Keratinocyte (primary cell): ENCODE data around the gene SMTNL2. TPM values are rescaled to one million over a fixed set of nuclear protein-coding genes. Genes with fewer than 3 reads are reported as not detected.
A peak's percentile ranks its signal among the peaks of the same experiment; 100 is the strongest.

ENCODE experiments used
- DNase-seq: peaks from one replicate; pipeline ENCODE4 v3.0.0-alpha.2; 2011; ENCODE audit warnings: low read depth, missing footprints, low spot score
- FAIRE-seq: peaks from 2 replicates; lab custom pipeline; 2011; peaks lifted over from hg19 to GRCh38; lab: Jason Lieb, UNC
- H2AFZ ChIP-seq: 2 replicates; pipeline ENCODE4 v1.6.0; 2012; ENCODE audit warnings: low read length, control low read depth, inconsistent platforms; ENCODE audit not compliant: control insufficient read depth
- H3K27ac ChIP-seq: 2 replicates; pipeline ENCODE4 v1.5.1; 2011; ENCODE audit warnings: low read length; ENCODE audit not compliant: control insufficient read depth, insufficient read depth
- H3K27me3 ChIP-seq: 3 replicates; pipeline ENCODE4 v1.6.0; 2011; ENCODE audit warnings: low read length; ENCODE audit not compliant: control insufficient read depth, insufficient read depth; ENCODE audit errors: extremely low read depth
- H3K36me3 ChIP-seq, 2 experiments: 2 replicates in 1 of 2; 3 replicates in 1 of 2; pipeline ENCODE4 v1.5.1; 2011; ENCODE audit warnings: low read length in 2 of 2, mild to moderate bottlenecking in 1 of 2; ENCODE audit not compliant: control insufficient read depth in 2 of 2, insufficient read depth in 2 of 2; ENCODE audit errors: extremely low read depth in 1 of 2
- H3K4me1 ChIP-seq: 3 replicates; pipeline ENCODE4 v1.5.1; 2011; ENCODE audit warnings: low read length; ENCODE audit not compliant: control insufficient read depth, insufficient read depth; ENCODE audit errors: extremely low read depth
- H3K4me2 ChIP-seq: 3 replicates; pipeline ENCODE4 v1.6.0; 2011; ENCODE audit warnings: low read depth, low read length; ENCODE audit not compliant: control insufficient read depth, insufficient read depth; ENCODE audit errors: extremely low read depth
- H3K4me3 ChIP-seq, 3 experiments: fragments of 200-600 bp in 1 of 3; sonication (generic) in 1 of 3; 2 replicates in 2 of 3; 3 replicates in 1 of 3; pipeline ENCODE4 v1.5.1; 2011 to 2016; ENCODE audit warnings: low read length in 3 of 3, mild to moderate bottlenecking in 3 of 3, control low read depth in 2 of 3, inconsistent platforms in 1 of 3, low read depth in 1 of 3, mixed read lengths in 1 of 3, mixed run types in 1 of 3, moderate library complexity in 1 of 3; ENCODE audit not compliant: control insufficient read depth in 2 of 3, insufficient read depth in 2 of 3; ENCODE audit errors: extremely low read depth in 1 of 3
- H3K79me2 ChIP-seq: 2 replicates; pipeline ENCODE4 v1.6.0; 2012; ENCODE audit warnings: low read length; ENCODE audit not compliant: control insufficient read depth, insufficient read depth
- H3K9ac ChIP-seq: 3 replicates; pipeline ENCODE4 v1.6.0; 2011; ENCODE audit warnings: low read length; ENCODE audit not compliant: control insufficient read depth, insufficient read depth; ENCODE audit errors: extremely low read depth
- H3K9me1 ChIP-seq: 3 replicates; pipeline ENCODE4 v1.6.0; 2011; ENCODE audit warnings: low read length; ENCODE audit not compliant: control insufficient read depth, insufficient read depth; ENCODE audit errors: extremely low read depth
- H3K9me3 ChIP-seq: 2 replicates; pipeline ENCODE4 v1.5.1; 2012; ENCODE audit warnings: low read depth, low read length; ENCODE audit not compliant: control insufficient read depth
- H4K20me1 ChIP-seq: 3 replicates; pipeline ENCODE4 v1.6.0; 2011; ENCODE audit warnings: low read length; ENCODE audit not compliant: control insufficient read depth, insufficient read depth; ENCODE audit errors: extremely low read depth
- EZH2 ChIP-seq: IDR thresholded peaks from one replicate; pipeline ENCODE4 v1.6.1; 2012; ENCODE audit warnings: inconsistent platforms, mild to moderate bottlenecking, low read length, moderate library complexity
- dilution Hi-C: fragments of 300-500 bp; cut with MboI; formaldehyde crosslinking; loops from one replicate; pipeline ENCODE4 v1.7.0; 2020; ENCODE audit warnings: low sequenced_read_pairs; ENCODE audit not compliant: extremely low pct_ligation_motif_present
- polyA plus RNA-seq, 5 experiments: library from polyadenylated mRNA; depleted of rRNA in 3 of 5; stranded (reverse) in 3 of 5; stranded (forward) in 1 of 5; unstranded in 1 of 5; fragments of >200 nt; gene quantifications; 1 replicate in 1 of 5; 2 replicates in 3 of 5; 3 replicates in 1 of 5; pipeline versions ENCODE4 v1.2.1 to v1.2.3, GENCODE V29; 2011 to 2012; ENCODE audit warnings: missing spikeins in 2 of 5, low read depth in 1 of 5, low replicate concordance in 1 of 5
- TF ChIP-seq, protein P1 (sequence below), 3 experiments: IDR thresholded peaks in 1 of 3; conservative IDR thresholded peaks in 1 of 3; optimal IDR thresholded peaks in 1 of 3; 2 replicates in 2 of 3; 3 replicates in 1 of 3; pipeline versions ENCODE3 to v1.5.1; 2011; ENCODE audit warnings: low read length in 3 of 3, mild to moderate bottlenecking in 3 of 3, moderate library complexity in 2 of 3, control low read depth in 1 of 3, inconsistent platforms in 1 of 3; ENCODE audit not compliant: insufficient read depth in 2 of 3; ENCODE audit errors: extremely low read depth in 1 of 3

Gene SMTNL2
- polyA plus RNA-seq, 1 donor (not counting 4 experiments of a cell fraction or from before 2014, with no cell fraction given): not detected

- FAIRE-seq: peak; percentile 67
Measured at GRCh38 chr17:4566785-4567184, 17.5 kb upstream of the SMTNL2 start.

DNA sequence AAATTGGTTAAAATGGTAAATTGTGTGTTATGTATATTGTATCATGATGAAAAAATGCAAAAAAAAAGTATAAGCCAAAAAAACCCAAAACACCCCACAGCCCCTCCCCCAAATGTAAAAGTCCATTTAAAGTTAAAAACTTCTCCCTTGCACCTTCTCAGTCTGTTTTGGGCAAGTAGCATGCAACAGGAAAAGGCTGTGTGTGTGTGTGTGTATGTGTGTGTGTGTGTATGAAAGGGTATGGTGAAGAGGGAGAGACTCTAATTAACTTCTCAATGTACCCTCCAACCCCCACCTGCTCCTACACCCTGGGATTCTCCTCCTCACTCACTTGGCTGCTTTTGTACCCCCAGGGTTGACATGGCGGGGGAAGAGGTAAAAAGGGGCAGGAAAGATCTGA is 14.7 kb upstream of the SMTNL2 start:
- DNase-seq: no peak
- dilution Hi-C loops: no loop called here
- Histone ChIP-seq H3K79me2 (no peaks in the 10 kb centered on the region), H4K20me1 (no peaks in the 10 kb centered on the region), H3K9me1 (no peaks in the 10 kb centered on the region), H3K9me3 (no peaks in the 10 kb centered on the region), H3K4me3 (no peak overlapping the region), H3K27me3 (no peaks in the 10 kb centered on the region), H3K4me2 (no peak overlapping the region), H3K9ac (no peak overlapping the region), H3K36me3 (no peaks in the 10 kb centered on the region), H3K27ac (no peak overlapping the region), H2AFZ (no peak overlapping the region), H3K4me1 (no peaks in the 10 kb centered on the region)
- no peak for FAIRE-seq
- TF ChIP-seq EZH2: no peak
- TF ChIP-seq, protein P1, sequence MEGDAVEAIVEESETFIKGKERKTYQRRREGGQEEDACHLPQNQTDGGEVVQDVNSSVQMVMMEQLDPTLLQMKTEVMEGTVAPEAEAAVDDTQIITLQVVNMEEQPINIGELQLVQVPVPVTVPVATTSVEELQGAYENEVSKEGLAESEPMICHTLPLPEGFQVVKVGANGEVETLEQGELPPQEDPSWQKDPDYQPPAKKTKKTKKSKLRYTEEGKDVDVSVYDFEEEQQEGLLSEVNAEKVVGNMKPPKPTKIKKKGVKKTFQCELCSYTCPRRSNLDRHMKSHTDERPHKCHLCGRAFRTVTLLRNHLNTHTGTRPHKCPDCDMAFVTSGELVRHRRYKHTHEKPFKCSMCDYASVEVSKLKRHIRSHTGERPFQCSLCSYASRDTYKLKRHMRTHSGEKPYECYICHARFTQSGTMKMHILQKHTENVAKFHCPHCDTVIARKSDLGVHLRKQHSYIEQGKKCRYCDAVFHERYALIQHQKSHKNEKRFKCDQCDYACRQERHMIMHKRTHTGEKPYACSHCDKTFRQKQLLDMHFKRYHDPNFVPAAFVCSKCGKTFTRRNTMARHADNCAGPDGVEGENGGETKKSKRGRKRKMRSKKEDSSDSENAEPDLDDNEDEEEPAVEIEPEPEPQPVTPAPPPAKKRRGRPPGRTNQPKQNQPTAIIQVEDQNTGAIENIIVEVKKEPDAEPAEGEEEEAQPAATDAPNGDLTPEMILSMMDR (optimal IDR thresholded peaks at IDR 0.05 in 1 of 3, IDR thresholded peaks at IDR 0.05 in 1 of 3, conservative IDR thresholded peaks at IDR 0.05 in 1 of 3; ENCODE audit: extremely low read depth in 1 of 3, insufficient read depth in 2 of 3, low read length in 3 of 3): no peak

More at GRCh38 chr17:4566785-4567184, 17.5 kb upstream of the SMTNL2 start:
- dilution Hi-C loops: no loop called here
- no peak overlapping the region for H3K27ac ChIP-seq
- no peak overlapping the region for H3K4me3 ChIP-seq
- no peak overlapping the region for H2AFZ ChIP-seq
- H3K27me3 ChIP-seq: no peaks in the 10 kb centered on the region
- H3K79me2 ChIP-seq: no peaks in the 10 kb centered on the region
- H3K9me3 ChIP-seq: no peaks in the 10 kb centered on the region
- peaks cover 6% of the 10 kb centered on the region for H3K4me1 ChIP-seq
- H3K9me1 ChIP-seq: no peaks in the 10 kb centered on the region
- no peaks in the 10 kb centered on the region for H3K36me3 ChIP-seq
- DNase-seq: no peak
- no peaks in the 10 kb centered on the region for H4K20me1 ChIP-seq
- H3K9ac ChIP-seq: no peak overlapping the region
- TF ChIP-seq, protein P1 (optimal IDR thresholded peaks at IDR 0.05 in 1 of 3, IDR thresholded peaks at IDR 0.05 in 1 of 3, conservative IDR thresholded peaks at IDR 0.05 in 1 of 3; ENCODE audit: extremely low read depth in 1 of 3, insufficient read depth in 2 of 3, low read length in 3 of 3): peak; percentile 70 to 90 (median 74)
- TF ChIP-seq EZH2: no peak
- no peak overlapping the region for H3K4me2 ChIP-seq
